Neuron (in vitro differentiated cells): ENCODE data around the gene GATAD2A.
A peak's percentile ranks its signal among the peaks of the same experiment; 100 is the strongest.

Source experiments
- H2AFZ ChIP-seq: one replicate; pipeline ENCODE4 v1.6.1; 2013; ENCODE audit warnings: low read depth, mild to moderate bottlenecking, inconsistent platforms, low read length, moderate library complexity
- H3K27me3 ChIP-seq: one replicate; pipeline ENCODE4 v1.6.1; 2013; ENCODE audit warnings: low read length; ENCODE audit not compliant: insufficient read depth
- H3K36me3 ChIP-seq: one replicate; pipeline ENCODE4 v1.6.1; 2013; ENCODE audit warnings: low read length; ENCODE audit not compliant: insufficient read depth
- H3K4me1 ChIP-seq: one replicate; pipeline ENCODE4 v1.6.1; 2013; ENCODE audit warnings: low read length; ENCODE audit not compliant: insufficient read depth
- H3K4me3 ChIP-seq: 2 replicates; pipeline ENCODE4 v1.5.1; 2013; ENCODE audit warnings: mild to moderate bottlenecking, low read length, moderate library complexity
- H3K9me3 ChIP-seq: one replicate; pipeline ENCODE4 v1.6.1; 2013; ENCODE audit warnings: low read length

The GATAD2A gene

DNA sequence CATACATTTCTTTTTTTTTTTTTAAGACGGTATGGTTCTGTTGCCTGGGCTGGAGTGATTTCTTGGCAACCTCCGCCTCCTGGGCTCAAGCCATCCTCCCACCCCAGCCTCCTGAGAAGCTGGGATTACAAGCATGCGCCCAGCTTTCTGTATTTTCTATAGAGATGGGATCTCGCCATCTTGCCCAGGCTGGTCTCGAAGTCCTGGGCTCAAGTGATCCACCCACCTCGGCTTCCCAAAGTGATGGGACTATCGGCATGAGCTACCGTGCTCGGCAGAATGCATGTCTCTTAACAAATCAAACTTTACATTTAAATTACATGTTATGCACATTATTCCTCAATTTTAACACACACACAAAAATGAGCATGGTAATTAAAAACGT lies 111.8 kb downstream of the GATAD2A start:
- Histone ChIP-seq H2AFZ (no peak overlapping the region), H3K27me3 (no peaks in the 10 kb centered on the region), H3K36me3 (peaks cover 23% of the 10 kb centered on the region), H3K4me1 (peaks cover 12% of the 10 kb centered on the region), H3K4me3 (peak overlapping the region; percentile 94), H3K9me3 (peaks cover 6% of the 10 kb centered on the region)

DNA sequence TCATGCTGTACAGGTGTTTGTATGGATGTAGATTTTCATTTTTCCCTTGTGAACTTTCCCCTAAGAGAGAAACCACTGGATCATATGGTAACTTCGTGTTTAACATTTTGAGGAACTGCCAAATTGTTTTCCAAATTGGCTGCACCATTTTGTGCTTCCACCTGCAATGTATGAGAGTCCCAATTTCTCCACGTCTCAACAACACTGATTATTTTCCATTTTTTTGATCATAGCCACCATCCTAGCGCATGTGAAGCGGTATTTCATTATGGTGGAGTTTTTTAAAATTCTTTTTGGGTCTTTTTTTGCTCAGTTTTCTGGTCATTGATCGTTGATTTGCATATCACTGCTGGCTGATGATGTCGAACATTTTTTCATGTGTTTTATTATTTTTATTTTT lies 115.5 kb downstream of the GATAD2A start:
- Histone ChIP-seq H3K36me3 (peaks cover 42% of the 10 kb centered on the region), H3K27me3 (no peaks in the 10 kb centered on the region), H3K4me1 (peaks cover 13% of the 10 kb centered on the region), H2AFZ (no peak overlapping the region), H3K4me3 (no peak overlapping the region), H3K9me3 (peaks cover 3% of the 10 kb centered on the region)

DNA sequence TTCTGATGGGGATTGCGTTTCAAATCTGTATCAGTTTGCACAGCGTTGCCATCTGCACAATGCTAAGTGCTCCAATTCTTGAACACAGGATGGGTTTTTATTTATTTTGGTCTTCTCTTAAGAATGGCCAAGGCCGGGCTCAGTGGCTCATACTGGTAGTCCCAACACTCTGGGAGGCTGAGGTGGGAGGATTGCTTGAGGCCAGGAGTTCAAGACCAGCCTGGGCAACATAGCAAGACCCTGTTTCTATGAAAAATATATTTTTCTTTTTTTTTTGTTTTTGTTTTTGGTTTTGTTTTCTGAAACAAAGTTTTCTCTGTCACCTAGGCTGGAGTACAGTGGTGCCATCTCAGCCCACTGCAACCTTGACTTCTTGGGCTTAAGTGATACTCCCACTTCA lies 117.7 kb downstream of the GATAD2A start:
- Histone ChIP-seq H3K36me3 (peaks cover 54% of the 10 kb centered on the region), H3K27me3 (no peaks in the 10 kb centered on the region), H3K4me3 (no peak overlapping the region), H2AFZ (no peak overlapping the region), H3K9me3 (peaks cover 3% of the 10 kb centered on the region), H3K4me1 (peaks cover 16% of the 10 kb centered on the region)

DNA sequence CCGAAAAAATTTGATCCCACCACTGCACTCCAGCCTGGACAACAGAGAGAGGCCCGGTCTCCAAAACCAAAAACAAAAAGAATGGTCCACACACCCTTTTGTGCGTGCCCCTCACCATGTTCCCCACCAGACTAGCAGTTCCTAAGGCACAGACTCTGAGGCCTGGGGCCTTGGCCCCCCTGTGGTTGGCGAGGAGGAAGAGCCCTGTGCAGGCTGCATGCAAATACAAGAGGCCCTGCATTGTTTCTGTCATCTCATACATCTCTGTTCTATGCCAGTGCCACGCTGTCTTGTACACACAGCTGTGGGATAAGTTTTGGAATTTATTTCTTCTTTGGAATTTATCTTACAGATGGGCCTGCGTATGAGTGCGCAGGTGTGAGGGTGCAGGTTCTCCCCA lies 118.6 kb downstream of the GATAD2A start:
- Histone ChIP-seq H3K9me3 (peaks cover 3% of the 10 kb centered on the region), H2AFZ (no peak overlapping the region), H3K36me3 (peaks cover 60% of the 10 kb centered on the region), H3K27me3 (no peaks in the 10 kb centered on the region), H3K4me3 (no peak overlapping the region), H3K4me1 (peaks cover 16% of the 10 kb centered on the region)

DNA sequence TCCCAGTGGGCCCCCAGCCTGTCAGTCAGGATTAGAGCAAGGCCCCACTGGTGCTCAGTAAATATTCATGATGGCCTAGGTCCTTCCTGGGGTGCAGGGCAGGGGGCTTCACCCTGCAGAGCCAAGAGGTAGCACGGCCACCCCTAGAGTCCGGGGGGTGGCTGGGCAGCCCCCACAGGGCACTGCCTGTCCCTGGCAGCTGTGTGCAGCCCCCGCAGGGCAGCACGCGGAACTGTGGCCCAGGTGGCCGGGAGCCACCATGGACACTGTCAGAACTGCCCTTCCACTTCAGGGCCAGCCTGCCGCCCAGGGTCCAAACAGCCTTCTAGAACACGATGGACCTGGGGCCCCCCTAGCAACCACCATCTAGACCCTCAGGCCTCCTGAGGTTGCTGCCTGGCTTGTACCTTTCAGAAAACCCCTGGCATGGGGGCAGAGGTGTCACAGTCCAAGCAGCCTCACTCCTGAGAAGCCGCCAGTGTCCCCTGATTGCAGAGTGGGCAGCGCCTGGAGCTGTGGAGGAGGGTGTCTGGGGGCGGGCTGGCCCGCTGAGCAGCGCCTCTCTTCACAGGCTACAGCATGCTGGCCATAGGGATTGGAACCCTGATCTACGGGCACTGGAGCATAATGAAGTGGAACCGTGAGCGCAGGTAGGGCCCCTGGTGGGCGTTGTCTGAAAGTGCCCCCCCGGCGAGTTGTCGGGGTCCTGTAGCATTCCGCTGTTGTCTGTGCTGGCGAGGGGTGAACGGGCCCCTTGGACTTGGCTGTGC lies 120.3 kb downstream of the GATAD2A start:
- H3K27me3 ChIP-seq = no peaks in the 10 kb centered on the region
- H3K36me3 ChIP-seq = peaks cover 53% of the 10 kb centered on the region
- peaks cover 16% of the 10 kb centered on the region for H3K4me1 ChIP-seq
- H2AFZ ChIP-seq = no peak overlapping the region
- H3K9me3 ChIP-seq = no peaks in the 10 kb centered on the region
- H3K4me3 ChIP-seq = no peak overlapping the region

DNA sequence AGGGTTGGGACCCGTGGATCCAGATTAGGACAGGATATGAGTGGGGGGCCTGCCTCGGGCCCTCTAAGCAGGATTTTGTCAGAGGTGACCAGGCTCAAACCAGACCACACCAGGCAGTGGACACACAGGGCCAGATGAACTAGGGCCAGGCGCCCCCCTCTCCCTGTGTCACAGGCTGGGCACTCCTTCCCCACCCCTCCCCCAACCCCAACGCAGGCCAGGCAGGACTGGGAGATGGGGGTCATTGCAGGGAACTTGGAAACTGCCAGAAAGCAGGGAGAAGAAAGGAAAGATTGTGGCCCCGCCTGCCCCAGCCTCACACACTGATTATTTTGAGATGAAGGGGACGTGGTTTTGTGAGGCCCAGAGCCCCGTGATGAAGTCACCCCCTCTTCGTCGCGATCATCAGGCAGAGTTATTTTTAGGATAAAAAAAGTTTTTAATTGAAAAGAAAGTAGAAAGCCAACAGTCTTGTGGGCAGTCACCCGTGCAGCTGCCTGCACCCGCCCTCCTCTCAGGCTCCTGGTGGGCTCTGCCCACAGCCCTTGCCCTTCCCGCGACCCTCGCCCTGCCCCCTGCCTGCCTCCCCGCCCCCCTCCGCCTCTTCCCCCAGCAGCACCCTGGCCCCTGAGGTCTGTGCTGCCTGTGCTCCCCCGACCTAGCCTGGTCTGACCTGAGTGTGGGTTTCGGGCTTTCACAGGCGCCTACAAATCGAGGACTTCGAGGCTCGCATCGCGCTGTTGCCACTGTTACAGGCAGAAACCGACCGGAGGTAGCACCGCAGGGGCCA lies 121.3 kb downstream of the GATAD2A start:
- H3K4me3 ChIP-seq = no peak overlapping the region
- no peaks in the 10 kb centered on the region for H3K9me3 ChIP-seq
- H3K27me3 ChIP-seq = no peaks in the 10 kb centered on the region
- H3K4me1 ChIP-seq = peaks cover 16% of the 10 kb centered on the region
- H2AFZ ChIP-seq = no peak overlapping the region
- H3K36me3 ChIP-seq = peaks cover 55% of the 10 kb centered on the region

DNA sequence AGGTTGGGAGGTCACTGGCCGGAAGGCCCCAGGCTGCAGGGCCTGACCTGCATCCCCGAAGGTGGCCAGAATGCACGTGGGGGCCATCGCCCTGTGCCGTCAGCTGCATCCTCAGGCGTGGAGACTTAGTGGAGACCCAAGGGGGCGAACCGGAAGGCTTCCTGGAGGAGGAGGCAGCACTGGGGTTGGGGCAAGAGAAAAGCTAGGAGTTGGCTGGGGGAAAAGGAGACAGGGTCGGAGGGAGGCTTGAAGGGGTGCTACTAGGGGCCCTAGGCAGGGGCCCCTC lies 121.8 kb downstream of the GATAD2A start:
- H3K4me3 ChIP-seq = no peak overlapping the region
- H3K4me1 ChIP-seq = peaks cover 16% of the 10 kb centered on the region
- H3K36me3 ChIP-seq = peaks cover 58% of the 10 kb centered on the region
- no peaks in the 10 kb centered on the region for H3K9me3 ChIP-seq
- H3K27me3 ChIP-seq = no peaks in the 10 kb centered on the region
- no peak overlapping the region for H2AFZ ChIP-seq

DNA sequence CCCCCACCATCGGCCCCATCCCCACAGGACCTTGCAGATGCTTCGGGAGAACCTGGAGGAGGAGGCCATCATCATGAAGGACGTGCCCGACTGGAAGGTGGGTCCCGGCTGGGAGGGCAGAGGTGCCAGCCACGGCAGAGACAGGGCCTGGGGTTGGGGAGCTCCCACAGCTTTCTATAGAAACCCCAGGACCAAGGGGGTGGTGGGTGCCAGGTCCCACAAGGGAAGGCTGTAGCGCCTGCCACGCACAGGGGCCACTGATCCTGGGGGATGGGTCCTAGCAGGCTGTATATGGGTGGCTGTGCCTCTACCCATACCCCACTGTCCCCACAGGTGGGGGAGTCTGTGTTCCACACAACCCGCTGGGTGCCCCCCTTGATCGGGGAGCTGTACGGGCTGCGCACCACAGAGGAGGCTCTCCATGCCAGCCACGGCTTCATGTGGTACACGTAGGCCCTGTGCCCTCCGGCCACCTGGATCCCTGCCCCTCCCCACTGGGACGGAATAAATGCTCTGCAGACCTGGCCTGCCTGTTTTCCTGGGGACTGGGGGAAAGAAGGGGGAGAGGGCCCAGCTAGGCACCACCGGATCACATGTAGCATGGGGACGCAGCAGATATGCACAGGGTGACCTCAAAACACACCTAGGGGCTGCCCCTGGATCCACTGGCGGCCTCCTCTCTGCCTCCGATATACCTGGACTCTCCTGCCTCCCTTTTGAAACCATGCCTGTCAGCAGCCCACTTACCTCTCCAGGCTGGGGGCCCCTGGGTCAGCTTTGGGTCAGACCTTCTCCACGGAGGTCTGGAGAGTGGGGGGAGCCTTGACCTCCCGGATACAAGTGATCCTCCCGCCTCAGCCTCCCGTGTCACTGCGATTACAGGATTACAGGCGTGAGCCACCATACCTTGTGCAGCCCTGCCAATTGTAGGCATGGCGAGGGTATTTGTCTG lies 122.5 kb downstream of the GATAD2A start:
- Histone ChIP-seq H3K9me3 (no peaks in the 10 kb centered on the region), H2AFZ (no peak overlapping the region), H3K27me3 (no peaks in the 10 kb centered on the region), H3K4me1 (peaks cover 16% of the 10 kb centered on the region), H3K4me3 (no peak overlapping the region), H3K36me3 (peaks cover 55% of the 10 kb centered on the region)

DNA sequence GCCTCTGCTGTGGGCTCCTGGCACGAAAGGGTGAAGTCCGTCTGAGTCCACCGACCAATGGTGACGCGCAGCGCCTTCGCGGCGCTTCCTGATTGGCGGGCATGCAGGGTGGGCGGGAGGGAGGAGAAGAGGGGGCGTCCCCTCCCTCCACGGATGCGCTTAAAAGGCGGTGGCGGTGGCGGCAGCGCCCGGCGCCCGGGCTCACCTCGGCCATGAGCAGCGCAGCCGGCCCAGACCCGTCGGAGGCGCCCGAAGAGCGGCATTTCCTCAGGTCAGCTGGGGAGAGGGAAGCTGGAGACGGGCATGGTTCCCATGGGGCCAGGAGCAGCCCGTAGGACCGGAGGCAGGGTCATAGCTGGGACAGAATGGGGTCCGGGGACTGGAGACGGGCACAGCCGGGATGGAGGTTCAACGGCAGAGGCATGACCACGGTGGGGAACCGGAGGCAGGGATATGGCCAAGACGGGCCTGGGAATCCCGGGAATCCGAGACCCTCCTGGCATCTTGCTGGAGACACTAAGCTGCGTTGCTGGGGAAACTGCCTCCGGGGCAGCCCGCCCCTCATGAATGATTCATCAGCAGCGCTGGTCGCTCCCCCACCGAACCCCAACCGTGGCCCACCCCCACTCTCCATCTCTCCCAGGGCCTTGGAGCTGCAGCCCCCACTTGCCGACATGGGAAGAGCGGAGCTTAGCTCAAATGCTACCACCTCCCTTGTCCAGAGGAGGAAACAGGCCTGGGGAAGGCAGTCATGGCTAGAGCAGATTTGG lies 123.4 kb downstream of the GATAD2A start, which contains the start of gene YJEFN3:
Gene YJEFN3, plus strand, starts transcription at position 191 of the 770 bp plus-strand sequence. Its CDS starts 22 bp downstream, at position 213.
- Histone ChIP-seq H3K9me3 (no peaks in the 10 kb centered on the region), H2AFZ (no peak within 1 kb of the TSS), H3K4me1 (peaks cover 16% of the 10 kb centered on the region), H3K4me3 (no peak within 1 kb of the TSS), H3K36me3 (peaks cover 48% of the 10 kb centered on the region), H3K27me3 (no peaks in the 10 kb centered on the region)

DNA sequence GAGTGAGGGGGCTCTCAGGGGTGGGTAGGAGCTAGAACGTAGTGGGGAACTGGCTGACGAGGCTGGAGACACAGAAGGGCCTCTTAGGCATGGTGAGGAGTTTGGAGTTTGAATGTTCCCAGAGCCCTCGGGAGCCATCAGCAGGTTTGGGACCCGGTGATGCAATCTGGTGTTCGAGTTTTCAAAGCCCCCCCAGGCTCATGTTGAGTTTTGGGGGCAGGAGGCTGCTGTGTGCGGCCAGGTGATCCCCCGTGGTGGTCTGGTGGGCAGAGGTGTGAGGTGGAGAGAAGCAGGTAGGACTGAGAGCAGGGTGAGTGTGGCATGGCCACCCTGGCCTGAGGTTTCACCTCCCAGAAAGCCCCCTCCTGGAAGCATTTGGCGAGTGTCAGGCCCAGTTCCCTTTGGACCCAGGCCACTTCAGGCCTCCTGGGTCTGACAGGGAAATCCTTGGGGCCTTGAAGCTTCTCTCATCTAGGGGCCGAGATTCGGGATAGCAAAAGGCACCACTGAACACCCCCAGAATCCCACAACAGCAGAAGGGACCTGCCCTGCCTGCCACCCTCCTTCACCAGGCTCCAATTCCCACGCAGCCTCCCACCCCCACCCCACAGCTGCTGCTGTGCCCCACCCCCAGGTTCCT lies 124.4 kb downstream of the GATAD2A start:
- H3K27me3 ChIP-seq = no peaks in the 10 kb centered on the region
- H3K4me3 ChIP-seq = no peak overlapping the region
- H3K9me3 ChIP-seq = no peaks in the 10 kb centered on the region
- no peak overlapping the region for H2AFZ ChIP-seq
- H3K4me1 ChIP-seq = peaks cover 16% of the 10 kb centered on the region
- peaks cover 43% of the 10 kb centered on the region for H3K36me3 ChIP-seq

DNA sequence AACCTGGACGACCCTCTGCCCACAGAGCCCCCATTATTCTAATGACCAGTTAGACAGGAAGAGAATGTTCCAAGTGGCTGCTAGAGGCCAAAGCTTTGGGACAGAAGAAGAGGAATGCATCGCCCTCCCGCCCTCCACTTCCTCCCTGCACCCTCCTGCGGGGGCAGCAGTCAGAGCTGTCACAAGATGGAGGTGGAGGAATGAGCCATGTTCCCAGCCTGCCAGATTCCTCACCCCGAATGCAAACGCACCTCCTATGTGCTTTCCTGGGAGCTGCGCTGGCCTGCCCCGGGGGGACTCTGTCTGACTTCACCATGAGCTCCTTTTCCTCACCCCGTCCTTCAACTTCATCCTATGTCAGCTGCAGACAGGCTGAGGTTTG lies 124.9 kb downstream of the GATAD2A start:
- H3K9me3 ChIP-seq = no peaks in the 10 kb centered on the region
- H3K4me1 ChIP-seq = peaks cover 13% of the 10 kb centered on the region
- no peak overlapping the region for H3K4me3 ChIP-seq
- H3K27me3 ChIP-seq = no peaks in the 10 kb centered on the region
- H2AFZ ChIP-seq = no peak overlapping the region
- peaks cover 43% of the 10 kb centered on the region for H3K36me3 ChIP-seq

DNA sequence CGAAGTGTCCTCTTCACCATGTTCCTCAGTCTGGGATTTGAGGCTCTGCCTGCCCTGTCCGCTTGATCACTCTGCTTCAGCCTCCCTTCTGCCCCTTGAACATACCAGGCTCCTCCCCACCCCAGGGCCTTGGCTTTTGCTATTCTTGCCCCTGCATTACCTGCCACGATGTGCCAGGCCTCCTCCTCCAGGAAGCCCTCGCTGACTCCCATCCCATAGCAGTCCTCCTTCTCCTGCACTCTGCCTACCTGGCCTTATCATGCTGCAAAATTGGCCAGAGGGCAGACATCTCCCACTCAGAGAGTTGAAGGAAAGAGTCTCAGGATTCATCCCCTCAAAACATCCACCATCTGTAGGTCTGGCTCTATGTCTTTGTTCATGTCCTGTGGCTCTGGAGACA lies 125.4 kb downstream of the GATAD2A start:
- Histone ChIP-seq H3K9me3 (no peaks in the 10 kb centered on the region), H2AFZ (no peak overlapping the region), H3K4me1 (peaks cover 10% of the 10 kb centered on the region), H3K4me3 (no peak overlapping the region), H3K27me3 (no peaks in the 10 kb centered on the region), H3K36me3 (peaks cover 39% of the 10 kb centered on the region)
